Endothelial cell of umbilical vein (primary cell): Measurements from ENCODE around the gene SETD6. TPM values are rescaled to one million over a fixed set of nuclear protein-coding genes. Genes with fewer than 3 reads are reported as not detected.

Experiments used
- BruUV-seq: library from RNA; stranded (reverse); fragments of 400-500 nt; replicated peaks from 2 replicates; lab custom pipeline; 2021; lab: Mats Ljungman, UMichigan
- CTCF ChIA-PET: fragments of 300-600, 350-600 bp; sonication (Branson Sonifier 250); formaldehyde crosslinking; loops from one replicate; lab custom pipeline; 2021; ENCODE audit warnings: antibody characterized with exemption, inconsistent platforms; lab: Charles Lee
- POLR2A ChIA-PET: fragments of 300-600, 350-600 bp; sonication (Branson Sonifier 250); formaldehyde crosslinking; loops from one replicate; lab custom pipeline; 2021; ENCODE audit warnings: antibody characterized with exemption, inconsistent platforms; lab: Charles Lee
- DNase-seq: peaks from one replicate; pipeline ENCODE4 v3.0.0-alpha.2; 2011; ENCODE audit warnings: low read depth, low spot score
- FAIRE-seq: peaks from 2 replicates; lab custom pipeline; 2011; peaks lifted over from hg19 to GRCh38; lab: Jason Lieb, UNC
- H2AFZ ChIP-seq: 2 replicates; pipeline ENCODE4 v1.6.0; 2012; ENCODE audit warnings: low read depth, low read length, control low read depth, inconsistent platforms
- H3K27ac ChIP-seq: 2 replicates; pipeline ENCODE4 v1.5.1; 2011; ENCODE audit warnings: low read depth, mild to moderate bottlenecking, control low read depth, low read length, moderate library complexity; ENCODE audit not compliant: insufficient read depth
- H3K27me3 ChIP-seq, 2 experiments: 2 replicates each; pipeline versions ENCODE4 v1.6.0 to v1.6.1; 2011; ENCODE audit warnings: low read length in 2 of 2, mixed read lengths in 1 of 2; ENCODE audit not compliant: control insufficient read depth in 2 of 2, insufficient read depth in 2 of 2
- H3K36me3 ChIP-seq, 2 experiments: 2 replicates in 1 of 2; 3 replicates in 1 of 2; pipeline ENCODE4 v1.5.1; 2011; ENCODE audit warnings: low read length in 2 of 2, mild to moderate bottlenecking in 1 of 2, moderate library complexity in 1 of 2; ENCODE audit not compliant: control insufficient read depth in 2 of 2, insufficient read depth in 2 of 2; ENCODE audit errors: extremely low read depth in 1 of 2
- H3K4me1 ChIP-seq: 3 replicates; pipeline ENCODE4 v1.5.1; 2011; ENCODE audit warnings: mild to moderate bottlenecking, low read length; ENCODE audit not compliant: control insufficient read depth, insufficient read depth; ENCODE audit errors: extremely low read depth
- H3K4me2 ChIP-seq: 2 replicates; pipeline ENCODE4 v1.6.1; 2011; ENCODE audit warnings: low read length, control low read depth, mixed read lengths; ENCODE audit not compliant: insufficient read depth
- H3K4me3 ChIP-seq, 3 experiments: fragments of 200-600 bp in 1 of 3; sonication (generic), shearing (Covaris generic) in 1 of 3; replicated peaks in 1 of 3; 2 replicates each; pipeline ENCODE4 v1.5.1; 2011 to 2016; ENCODE audit warnings: control low read depth in 3 of 3, low read length in 3 of 3, mild to moderate bottlenecking in 2 of 3, inconsistent platforms in 1 of 3, low read depth in 1 of 3, moderate library complexity in 1 of 3; ENCODE audit not compliant: insufficient read depth in 1 of 3
- H3K79me2 ChIP-seq: 2 replicates; pipeline ENCODE4 v1.6.0; 2012; ENCODE audit warnings: low read length, inconsistent platforms; ENCODE audit not compliant: control insufficient read depth, insufficient read depth
- H3K9ac ChIP-seq: replicated peaks from 2 replicates; pipeline ENCODE3; 2011; ENCODE audit warnings: low read length, control low read depth; ENCODE audit not compliant: insufficient read depth; ENCODE audit errors: extremely low read depth
- H3K9me1 ChIP-seq: replicated peaks from 3 replicates; pipeline ENCODE4 v1.6.0; 2011; ENCODE audit warnings: mild to moderate bottlenecking, low read length; ENCODE audit not compliant: control insufficient read depth, insufficient read depth; ENCODE audit errors: extremely low read depth
- H3K9me3 ChIP-seq: replicated peaks from 2 replicates; pipeline ENCODE4 v1.5.1; 2012; ENCODE audit warnings: low read length, inconsistent platforms; ENCODE audit not compliant: control insufficient read depth, insufficient read depth
- H4K20me1 ChIP-seq: replicated peaks from 2 replicates; pipeline ENCODE3; 2011; ENCODE audit warnings: mild to moderate bottlenecking, low read length; ENCODE audit not compliant: control insufficient read depth, insufficient read depth; ENCODE audit errors: extremely low read depth
- CTCF ChIP-seq, 2 donors: IDR thresholded peaks; 1 replicate in 1 of 2; 2 replicates in 1 of 2; pipeline ENCODE4 v1.5.1; 2011; ENCODE audit warnings: low read length in 2 of 2, mild to moderate bottlenecking in 2 of 2, moderate library complexity in 2 of 2, control low read depth in 1 of 2, inconsistent platforms in 1 of 2, low read depth in 1 of 2; ENCODE audit not compliant: insufficient read depth in 1 of 2; ENCODE audit errors: extremely low read depth in 1 of 2
- EZH2 ChIP-seq: IDR thresholded peaks from 2 replicates; pipeline ENCODE4 v1.6.1; 2012; ENCODE audit warnings: borderline replicate concordance, low read depth, mild to moderate bottlenecking, moderate library complexity, low read length, inconsistent platforms; ENCODE audit not compliant: severe bottlenecking
- JUN ChIP-seq: IDR thresholded peaks from 2 replicates; pipeline ENCODE4 v1.6.1; 2011; ENCODE audit warnings: borderline replicate concordance, low read depth; ENCODE audit not compliant: insufficient read length, insufficient read depth
- MAX ChIP-seq: IDR thresholded peaks from 2 replicates; pipeline ENCODE4 v1.6.1; 2011; ENCODE audit not compliant: insufficient read depth, insufficient read length
- POLR2AphosphoS5 ChIP-seq: IDR thresholded peaks from 2 replicates; pipeline ENCODE4 v1.6.1; 2012; ENCODE audit warnings: low read depth, mild to moderate bottlenecking, control low read depth, low read length, moderate library complexity; ENCODE audit not compliant: insufficient read depth
- dilution Hi-C: fragments of 300-500 bp; cut with MboI; formaldehyde crosslinking; loops from one replicate; pipeline ENCODE4 v1.15.0; 2019; ENCODE audit warnings: low sequenced_read_pairs; ENCODE audit not compliant: extremely low pct_ligation_motif_present
- intact Hi-C: fragments of 100-400 bp; cut with micrococcal nuclease; formaldehyde crosslinking; loops from one replicate; pipeline ENCODE4 v1.10.0; 2022
- polyA plus RNA-seq, 4 experiments: library from polyadenylated mRNA; depleted of rRNA in 3 of 4; stranded (reverse) in 3 of 4; unstranded in 1 of 4; fragments of >200 nt; gene quantifications; 2 replicates each; pipeline versions ENCODE4 v1.2.1 to v1.2.3, GENCODE V29; 2011 to 2012; ENCODE audit warnings: missing spikeins in 1 of 4
- total RNA-seq: library from RNA; stranded (reverse); gene quantifications from 2 replicates; pipeline ENCODE4 v1.2.3, GENCODE V29; 2021

SETD6 gene
- total and polyA plus RNA-seq, 2 donors (not counting 3 experiments of a cell fraction or from before 2014, with no cell fraction given), result 10.2 to 16.4 TPM

- CTCF ChIA-PET, result interaction anchor here (0.6 to 6.4 kb wide), 46 partner anchors 10 to 463 kb away, joined by 3 to 550 read pairs (median 6); partner anchors contain the start of genes GINS3, NDRG4 and SLC38A7
- Histone ChIP-seq H3K36me3 (peaks cover 0 to 2% of the 10 kb centered on the region in 2 experiments), H3K9me3 (no peaks in the 10 kb centered on the region), H3K27me3 (no peaks in the 10 kb centered on the region), H3K4me1 (no peaks in the 10 kb centered on the region), H3K79me2 (no peaks in the 10 kb centered on the region), H4K20me1 (no peaks in the 10 kb centered on the region), H3K9me1 (no peaks in the 10 kb centered on the region), H3K4me2 (no peak overlapping the region), H2AFZ (peak overlapping the region; percentile 37), H3K9ac (no peak overlapping the region), H3K4me3 (no peak overlapping the region), H3K27ac (no peak overlapping the region)
- intact Hi-C loops, result loop anchor here (1.0 to 2.0 kb wide), 4 partner anchors 95 to 188 kb away; partner anchors contain the start of gene GINS3
- dilution Hi-C loops, result no loop called here
- no TSS peak for BruUV-seq
- DNase-seq (peak; percentile 75), FAIRE-seq (peak; percentile 85)
- peak; percentile 42 for TF ChIP-seq POLR2AphosphoS5
- TF ChIP-seq MAX, result peak; percentile 79
- TF ChIP-seq JUN, result no peak
- TF ChIP-seq EZH2, result no peak
- peak; percentile 94 to 97 for TF ChIP-seq CTCF (IDR thresholded peaks at IDR 0.05; ENCODE audit: extremely low read depth in 1 of 2, insufficient read depth in 1 of 2, low read depth in 1 of 2, low read length in 2 of 2)
- POLR2A ChIA-PET, result no interaction called here
These were observed 27.6 kb upstream of the SETD6 start for GRCh38 chr16:58487566-58488351.
